HG03575 (cell line): ENCODE results near the gene VWA2.

Experiments used
- ATAC-seq: cut with Tn5 transposase; IDR thresholded peaks from one replicate; pipeline ENCODE4 v1.9.1; 2021; ENCODE audit not compliant: unreplicated experiment, insufficient number of reproducible peaks, low FRiP score; ENCODE audit errors: extremely low read depth

The VWA2 gene

GRCh38 chr10:114286921-114287320 is 47.9 kb downstream of the VWA2 start:
- no peak for ATAC-seq

GRCh38 chr10:114288424-114289095 is 49.5 kb downstream of the VWA2 start:
- no peak for ATAC-seq

GRCh38 chr10:114289096-114289436 is 50.0 kb downstream of the VWA2 start:
- ATAC-seq: no peak

GRCh38 chr10:114290038-114290437 is 51.0 kb downstream of the VWA2 start:
- no peak for ATAC-seq

GRCh38 chr10:114291076-114291475 is 52.0 kb downstream of the VWA2 start:
- ATAC-seq: no peak

GRCh38 chr10:114291516-114291915 is 52.5 kb downstream of the VWA2 start:
- ATAC-seq: no peak

GRCh38 chr10:114293075-114293474 is 54.0 kb downstream of the VWA2 start:
- ATAC-seq: no peak

GRCh38 chr10:114294549-114294948 is 55.5 kb downstream of the VWA2 start:
- ATAC-seq: no peak

GRCh38 chr10:114295393-114295792 is 56.3 kb downstream of the VWA2 start:
- no peak for ATAC-seq

- ATAC-seq: no peak
Measured at GRCh38 chr10:114297136-114297705, 58.2 kb downstream of the VWA2 start.

- ATAC-seq: no peak
Measured at GRCh38 chr10:114300036-114300645, 61.1 kb downstream of the VWA2 start.

- ATAC-seq: no peak
Measured at GRCh38 chr10:114301177-114301576, 62.1 kb downstream of the VWA2 start.

GRCh38 chr10:114301951-114302710 is 63.1 kb downstream of the VWA2 start:
- no peak for ATAC-seq

GRCh38 chr10:114303556-114303955 is 64.5 kb downstream of the VWA2 start:
- no peak for ATAC-seq

GRCh38 chr10:114304017-114304570 is 65.0 kb downstream of the VWA2 start:
- ATAC-seq: peak; percentile 54

GRCh38 chr10:114304571-114305421 is 65.7 kb downstream of the VWA2 start:
- ATAC-seq: no peak

- ATAC-seq: no peak
Measured at GRCh38 chr10:114305521-114305925, 66.5 kb downstream of the VWA2 start.

- no peak for ATAC-seq
Measured at GRCh38 chr10:114306116-114306973, 67.3 kb downstream of the VWA2 start.
